Measurements from ENCODE around the gene ZNF469.

Gene ZNF469

GRCh38 chr16:88429387-88430184, 46.8 kb downstream of the ZNF469 start:
- DNase-seq, result no peak

- no peak for DNase-seq
Measured at GRCh38 chr16:88430185-88430523, 47.4 kb downstream of the ZNF469 start.

GRCh38 chr16:88430524-88431446, 48.0 kb downstream of the ZNF469 start:
- DNase-seq, result no peak

GRCh38 chr16:88431651-88432050, 48.9 kb downstream of the ZNF469 start:
- DNase-seq, result no peak

GRCh38 chr16:88432174-88432573, 49.4 kb downstream of the ZNF469 start:
- DNase-seq, result no peak
